GM23338 (cell line): ENCODE results near the gene PSMB3. TPM values are rescaled to one million over a fixed set of nuclear protein-coding genes. Genes with fewer than 3 reads are reported as not detected.
"Not testable (repeated sequence)": the region's sequence is repeated elsewhere in the genome, so short reads cannot be mapped to it uniquely, and the experiment has no call there.

Experiments
- ATAC-seq: fragments of 200-7000 bp; cut with Tn5 transposase; 3 replicates; pipeline ENCODE4 v1.9.1; 2020
- DNase-seq: peaks from one replicate; pipeline ENCODE4 v3.0.0-alpha.2; 2015; ENCODE audit warnings: low spot score
- H2AFZ ChIP-seq: fragments of 200-600 bp; sonication (generic); 2 replicates; pipeline ENCODE4 v1.8.0; 2016; ENCODE audit warnings: antibody characterized with exemption, mild to moderate bottlenecking, moderate library complexity
- H3F3A ChIP-seq: fragments of 200-600 bp; sonication (generic); replicated peaks from 2 replicates; pipeline ENCODE4 v1.8.0; 2017; ENCODE audit warnings: antibody characterized with exemption, mixed run types, low read depth
- H3K27ac ChIP-seq: fragments of 200-600 bp; sonication (generic); 2 replicates; pipeline ENCODE4 v1.6.1; 2016; ENCODE audit warnings: low read depth
- H3K27me3 ChIP-seq: fragments of 200-600 bp; sonication (generic); 2 replicates; pipeline ENCODE4 v1.8.0; 2016; ENCODE audit warnings: mild to moderate bottlenecking, mixed run types, moderate library complexity; ENCODE audit not compliant: insufficient read depth
- H3K36me3 ChIP-seq: fragments of 200-600 bp; sonication (generic); 2 replicates; pipeline ENCODE4 v1.8.0; 2016; ENCODE audit warnings: mild to moderate bottlenecking; ENCODE audit not compliant: insufficient read depth
- H3K4me1 ChIP-seq: fragments of 200-600 bp; sonication (generic); 2 replicates; pipeline ENCODE4 v1.8.0; 2016; ENCODE audit warnings: mild to moderate bottlenecking, moderate library complexity; ENCODE audit not compliant: insufficient read depth
- H3K4me2 ChIP-seq: fragments of 200-600 bp; sonication (generic); 2 replicates; pipeline ENCODE4 v1.7.1; 2017; ENCODE audit warnings: mixed run types
- H3K4me3 ChIP-seq: fragments of 200-600 bp; sonication (generic); 2 replicates; pipeline ENCODE4 v1.6.1; 2016; ENCODE audit warnings: mixed run types
- H3K79me2 ChIP-seq: fragments of 200-600 bp; sonication (generic); replicated peaks from 2 replicates; pipeline ENCODE4 v1.8.0; 2017; ENCODE audit warnings: mild to moderate bottlenecking; ENCODE audit not compliant: insufficient read depth
- H3K9me2 ChIP-seq: fragments of 200-600 bp; sonication (generic); 2 replicates; pipeline ENCODE4 v1.8.0; 2017; ENCODE audit not compliant: insufficient read depth
- H4K20me1 ChIP-seq: fragments of 200-600 bp; sonication (generic); replicated peaks from 2 replicates; pipeline ENCODE4 v1.8.0; 2017; ENCODE audit warnings: mild to moderate bottlenecking; ENCODE audit not compliant: insufficient read depth
- H3K27ac Mint-ChIP-seq: 2 replicates; pipeline ENCODE4 v1.8.0; 2020; ENCODE audit warnings: inconsistent platforms, mild to moderate bottlenecking, moderate library complexity, mixed read lengths
- H3K27me3 Mint-ChIP-seq: 3 replicates; pipeline ENCODE4 v1.8.0; 2022; ENCODE audit warnings: low read depth, mild to moderate bottlenecking, moderate library complexity, mixed read lengths, inconsistent platforms; ENCODE audit not compliant: insufficient read depth, poor library complexity
- H3K36me3 Mint-ChIP-seq: 3 replicates; pipeline ENCODE4 v1.8.0; 2021; ENCODE audit warnings: low read depth, mild to moderate bottlenecking, inconsistent platforms, moderate library complexity, mixed read lengths
- H3K4me1 Mint-ChIP-seq: 3 replicates; pipeline ENCODE4 v1.8.0; 2020; ENCODE audit warnings: mild to moderate bottlenecking, inconsistent platforms, mixed read lengths
- H3K4me3 Mint-ChIP-seq: 3 replicates; pipeline ENCODE4 v1.8.0; 2021; ENCODE audit warnings: moderate library complexity, mild to moderate bottlenecking, inconsistent platforms, mixed read lengths
- H3K9me3 Mint-ChIP-seq: 3 replicates; pipeline ENCODE4 v1.8.0; 2020; ENCODE audit warnings: moderate library complexity, mild to moderate bottlenecking, inconsistent platforms, mixed read lengths
- CREB1 ChIP-seq: fragments of 250-450 bp; sonication (Bioruptor Pico); IDR thresholded peaks from 2 replicates; pipeline ENCODE4 v1.5.0; 2020; ENCODE audit warnings: low read depth, mild to moderate bottlenecking, moderate library complexity
- ETS1 ChIP-seq: IDR thresholded peaks from 2 replicates; pipeline ENCODE4 v1.6.1; 2016; ENCODE audit warnings: antibody characterized with exemption
- EZH2phosphoT487 ChIP-seq: fragments of 200-600 bp; sonication (generic); IDR thresholded peaks from one replicate; pipeline ENCODE4 v1.8.1; 2018; ENCODE audit warnings: antibody characterized with exemption; ENCODE audit not compliant: unreplicated experiment
- NANOG ChIP-seq: IDR thresholded peaks from 2 replicates; pipeline ENCODE4 v1.6.1; 2016; ENCODE audit warnings: antibody characterized with exemption, borderline replicate concordance
- STAT1 ChIP-seq: IDR thresholded peaks from one replicate; pipeline ENCODE4 v1.6.1; 2016; ENCODE audit warnings: antibody characterized with exemption; ENCODE audit not compliant: unreplicated experiment
- ZNF331 ChIP-seq: fragments of 250-450 bp; sonication (Bioruptor Pico); IDR thresholded peaks from 2 replicates; pipeline ENCODE4 v1.5.0; 2020; ENCODE audit warnings: low read depth, mild to moderate bottlenecking, moderate library complexity
- ZNF462 ChIP-seq: fragments of 250-450 bp; sonication (Bioruptor Pico); IDR thresholded peaks from 2 replicates; pipeline ENCODE4 v1.5.0; 2020; ENCODE audit warnings: mild to moderate bottlenecking, moderate library complexity
- polyA plus RNA-seq: library from polyadenylated mRNA; unstranded; fragments of >200 nt; fragmentation: Nextera tagmentation; extraction: Ambion mirVana; gene quantifications from 2 replicates; pipeline ENCODE4 v1.2.1, GENCODE V29; 2016
- total RNA-seq: library from RNA; depleted of rRNA; stranded (reverse); fragments of >200 nt; shearing (Covaris generic); gene quantifications from 2 replicates; pipeline ENCODE4 v1.2.3, GENCODE V29; 2014

PSMB3 gene
- total and polyA plus RNA-seq, 2 experiments from 2014 or later: 250 to 523 TPM

GRCh38 chr17:38790148-38790707 lies 37.7 kb downstream of the PSMB3 start:
- ATAC-seq, H3K27me3 Mint-ChIP-seq, H3K9me2 ChIP-seq, H4K20me1 ChIP-seq, H3K4me3 ChIP-seq, H3K9me3 Mint-ChIP-seq, H3K36me3 ChIP-seq, H3K27me3 ChIP-seq, H3F3A ChIP-seq, H2AFZ ChIP-seq, H3K4me3 Mint-ChIP-seq: not testable (repeated sequence)
- H3K27ac Mint-ChIP-seq: peak overlapping the region; percentile 67; the same call in 1 of the 2 replicates
- H3K4me2 ChIP-seq: 0 out of 2 replicates have a peak overlapping the region, but pooled peaks have one; percentile 39
- H3K4me1 Mint-ChIP-seq: peaks cover 19% of the 10 kb centered on the region
- peaks cover 69% of the 10 kb centered on the region for H3K79me2 ChIP-seq
- H3K36me3 Mint-ChIP-seq: peaks cover 30% of the 10 kb centered on the region
- H3K4me1 ChIP-seq: peaks cover 14% of the 10 kb centered on the region
- peak overlapping the region; percentile 67; the same call in 1 of the 2 replicates for H3K27ac ChIP-seq
- DNase-seq: peak; percentile 19

- H3K9me3 Mint-ChIP-seq: no peaks in the 10 kb centered on the region
- peaks cover 10% of the 10 kb centered on the region for H4K20me1 ChIP-seq
- H3K27me3 ChIP-seq: no peaks in the 10 kb centered on the region
- ATAC-seq (no peak), DNase-seq (no peak)
- peaks cover 19% of the 10 kb centered on the region for H3K4me1 Mint-ChIP-seq
- peaks cover 14% of the 10 kb centered on the region for H3K4me1 ChIP-seq
- H3K36me3 Mint-ChIP-seq: peaks cover 30% of the 10 kb centered on the region
- peaks cover 79% of the 10 kb centered on the region for H3K79me2 ChIP-seq
- no peak overlapping the region for H3K27ac ChIP-seq
- no peak overlapping the region for H3K4me3 ChIP-seq
- TF ChIP-seq STAT1 (no peak), NANOG (no peak), ZNF462 (CRISPR knock-in tag) (no peak), ETS1 (no peak), CREB1 (no peak), EZH2phosphoT487 (no peak), ZNF331 (CRISPR knock-in tag) (no peak)
- no peak overlapping the region for H3K27ac Mint-ChIP-seq
- no peaks in the 10 kb centered on the region for H3K9me2 ChIP-seq
- no peak overlapping the region for H3K4me2 ChIP-seq
- no peak overlapping the region for H3K4me3 Mint-ChIP-seq
- H3K36me3 ChIP-seq: no peaks in the 10 kb centered on the region
- H3F3A ChIP-seq: 0 out of 2 replicates have a peak, but pooled peaks cover 3% of the 10 kb centered on the region
- peaks cover 9% of the 10 kb centered on the region for H3K27me3 Mint-ChIP-seq
- no peak overlapping the region for H2AFZ ChIP-seq
These were observed 38.6 kb downstream of the PSMB3 start for GRCh38 chr17:38791162-38791561.
